Measurements from ENCODE around the gene PDILT.

DNA sequence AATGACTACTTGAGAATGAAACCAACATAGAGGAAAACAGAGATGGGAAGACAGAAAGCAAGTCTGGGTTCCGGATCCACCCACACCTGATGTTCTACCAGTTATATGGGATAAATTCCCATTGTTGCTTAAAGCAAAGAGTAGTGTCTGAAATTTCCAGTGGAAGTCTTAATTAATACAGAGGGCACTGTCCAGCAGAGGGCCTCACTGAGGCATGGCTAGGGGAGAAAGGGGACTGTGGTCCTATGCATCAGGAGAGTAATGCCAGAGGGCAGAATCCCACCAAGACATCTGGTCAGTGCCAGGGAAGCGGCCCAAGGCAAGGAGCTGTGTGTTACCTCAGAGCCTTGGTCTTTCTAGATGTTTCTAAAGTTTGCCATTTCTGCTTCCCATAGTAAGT lies 44.5 kb downstream of the PDILT start:
- TF ChIP-seq, protein P1, sequence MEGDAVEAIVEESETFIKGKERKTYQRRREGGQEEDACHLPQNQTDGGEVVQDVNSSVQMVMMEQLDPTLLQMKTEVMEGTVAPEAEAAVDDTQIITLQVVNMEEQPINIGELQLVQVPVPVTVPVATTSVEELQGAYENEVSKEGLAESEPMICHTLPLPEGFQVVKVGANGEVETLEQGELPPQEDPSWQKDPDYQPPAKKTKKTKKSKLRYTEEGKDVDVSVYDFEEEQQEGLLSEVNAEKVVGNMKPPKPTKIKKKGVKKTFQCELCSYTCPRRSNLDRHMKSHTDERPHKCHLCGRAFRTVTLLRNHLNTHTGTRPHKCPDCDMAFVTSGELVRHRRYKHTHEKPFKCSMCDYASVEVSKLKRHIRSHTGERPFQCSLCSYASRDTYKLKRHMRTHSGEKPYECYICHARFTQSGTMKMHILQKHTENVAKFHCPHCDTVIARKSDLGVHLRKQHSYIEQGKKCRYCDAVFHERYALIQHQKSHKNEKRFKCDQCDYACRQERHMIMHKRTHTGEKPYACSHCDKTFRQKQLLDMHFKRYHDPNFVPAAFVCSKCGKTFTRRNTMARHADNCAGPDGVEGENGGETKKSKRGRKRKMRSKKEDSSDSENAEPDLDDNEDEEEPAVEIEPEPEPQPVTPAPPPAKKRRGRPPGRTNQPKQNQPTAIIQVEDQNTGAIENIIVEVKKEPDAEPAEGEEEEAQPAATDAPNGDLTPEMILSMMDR (IDR thresholded peaks at IDR 0.05; ENCODE audit: low read length): peak; percentile 47
- TF ChIP-seq EZH2 (IDR thresholded peaks at IDR 0.05; ENCODE audit: borderline replicate concordance, low read length): no peak

Data from OCI-LY1 (cell line).